Body of pancreas (tissue), 4 donors: ENCODE measurements around the gene USB1. TPM values are rescaled to one million over a fixed set of nuclear protein-coding genes. Genes with fewer than 3 reads are reported as not detected.

Experiments used
- ATAC-seq: fragments of 150-250 bp; one replicate; pipeline ENCODE4 v1.9.1; 2016
- DNase-seq, 4 donors: peaks; one replicate each; pipeline ENCODE4 v3.0.0-alpha.2; 2019
- H3K27ac ChIP-seq, 4 donors: fragments of 200-600 bp; sonication (generic); 1 replicate in 3 of 4; 2 replicates in 1 of 4; pipeline versions ENCODE4 v1.5.1 to v1.6.1; 2016 to 2019; ENCODE audit warnings: mild to moderate bottlenecking in 1 of 4, mixed read lengths in 1 of 4, moderate library complexity in 1 of 4
- H3K27me3 ChIP-seq, 2 donors: fragments of 200-600 bp; sonication (generic); one replicate each; pipeline ENCODE4 v1.6.0; 2016; ENCODE audit warnings: mild to moderate bottlenecking in 1 of 2
- H3K36me3 ChIP-seq, 2 donors: fragments of 200-600 bp; sonication (generic); replicated peaks in 1 of 2; 2 replicates each; pipeline ENCODE4 v1.5.1; 2016; ENCODE audit warnings: low read depth in 2 of 2; ENCODE audit not compliant: insufficient read depth in 1 of 2
- H3K4me1 ChIP-seq: fragments of 200-600 bp; sonication (generic); one replicate; pipeline ENCODE4 v1.6.0; 2016
- H3K4me3 ChIP-seq, 2 donors: fragments of 200-600 bp; sonication (generic); 1 replicate in 1 of 2; 2 replicates in 1 of 2; pipeline ENCODE4 v1.5.1; 2016 to 2019
- H3K9me3 ChIP-seq, 3 donors: fragments of 200-600 bp; sonication (generic); 1 replicate in 2 of 3; 2 replicates in 1 of 3; pipeline ENCODE4 v1.5.1; 2016
- POLR2A ChIP-seq, 3 donors: fragments of 450-650 bp; IDR thresholded peaks; one replicate each; pipeline ENCODE4 v1.6.1; 2016; ENCODE audit warnings: antibody characterized with exemption in 3 of 3, mild to moderate bottlenecking in 2 of 3
- WGBS, 2 donors: methylation state at CpG; one replicate each; pipeline ENCODE4 v1.1.5; 2017; 5-methylcytosine and 5-hydroxymethylcytosine counted together
- intact Hi-C: fragments of 100-400 bp; cut with DNase I; formaldehyde crosslinking; loops from one replicate; pipeline ENCODE4 v1.15.1; 2023
- total RNA-seq, 2 donors: library from RNA; depleted of rRNA; stranded (reverse); fragments of >200 nt; gene quantifications; one replicate each; pipeline ENCODE4 v1.1.0, GENCODE V29; 2016
- TF ChIP-seq, protein P1 (sequence below), 7 experiments: fragments of 450-650 bp in 4 of 7; fragments of 200-600 bp in 3 of 7; sonication (generic) in 3 of 7; IDR thresholded peaks; one replicate each; pipeline ENCODE4 v1.5.1; 2016 to 2019; ENCODE audit warnings: antibody characterized with exemption in 7 of 7

Gene USB1
- total RNA-seq, 2 donors from 2014 or later, result 22.4 to 46.7 TPM

DNA sequence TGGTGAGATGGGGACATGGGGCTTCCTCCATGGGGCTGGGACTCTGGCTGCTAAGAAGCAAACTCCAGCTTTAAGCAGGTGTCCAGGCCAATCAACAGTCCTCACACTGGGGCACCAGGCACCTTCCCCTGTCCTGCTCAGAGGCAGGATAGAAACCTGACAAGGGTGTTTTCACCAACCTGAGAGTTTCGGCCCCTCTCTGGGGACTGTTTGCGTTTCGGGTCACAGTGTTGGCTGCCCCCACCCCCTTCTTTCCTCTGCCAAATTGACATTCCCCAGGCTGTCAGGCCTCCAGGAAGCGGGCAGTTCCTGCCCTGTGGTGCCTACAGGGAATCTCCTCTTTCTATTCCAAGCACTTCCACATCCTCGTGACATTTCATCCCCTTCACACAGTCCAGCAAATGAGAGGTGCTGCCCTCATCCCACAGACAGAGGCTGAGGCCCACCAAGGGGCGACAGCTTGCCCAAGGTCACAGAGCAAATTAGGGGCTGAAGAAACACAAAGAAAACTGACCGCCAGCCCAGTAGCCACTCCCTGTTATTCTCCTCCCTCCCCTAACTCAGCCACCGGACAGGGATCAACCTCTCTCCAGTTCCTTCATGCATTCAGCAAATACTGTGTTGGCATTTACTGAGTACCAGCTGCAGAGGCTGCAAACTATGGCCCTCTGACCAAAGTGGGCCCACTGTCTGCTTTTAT lies 62.3 kb downstream of the USB1 start:
- intact Hi-C loops, result no loop called here
- DNase-seq (peak in 1 of 4 donors; percentile 36), ATAC-seq (peak; percentile 74)
- TF ChIP-seq, protein P1, sequence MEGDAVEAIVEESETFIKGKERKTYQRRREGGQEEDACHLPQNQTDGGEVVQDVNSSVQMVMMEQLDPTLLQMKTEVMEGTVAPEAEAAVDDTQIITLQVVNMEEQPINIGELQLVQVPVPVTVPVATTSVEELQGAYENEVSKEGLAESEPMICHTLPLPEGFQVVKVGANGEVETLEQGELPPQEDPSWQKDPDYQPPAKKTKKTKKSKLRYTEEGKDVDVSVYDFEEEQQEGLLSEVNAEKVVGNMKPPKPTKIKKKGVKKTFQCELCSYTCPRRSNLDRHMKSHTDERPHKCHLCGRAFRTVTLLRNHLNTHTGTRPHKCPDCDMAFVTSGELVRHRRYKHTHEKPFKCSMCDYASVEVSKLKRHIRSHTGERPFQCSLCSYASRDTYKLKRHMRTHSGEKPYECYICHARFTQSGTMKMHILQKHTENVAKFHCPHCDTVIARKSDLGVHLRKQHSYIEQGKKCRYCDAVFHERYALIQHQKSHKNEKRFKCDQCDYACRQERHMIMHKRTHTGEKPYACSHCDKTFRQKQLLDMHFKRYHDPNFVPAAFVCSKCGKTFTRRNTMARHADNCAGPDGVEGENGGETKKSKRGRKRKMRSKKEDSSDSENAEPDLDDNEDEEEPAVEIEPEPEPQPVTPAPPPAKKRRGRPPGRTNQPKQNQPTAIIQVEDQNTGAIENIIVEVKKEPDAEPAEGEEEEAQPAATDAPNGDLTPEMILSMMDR (IDR thresholded peaks at IDR 0.05), result no peak
- TF ChIP-seq POLR2A (IDR thresholded peaks at IDR 0.05), result peak in 2 of 3 donors; percentile 35 to 41
- no peak overlapping the region for H3K4me3 ChIP-seq
- no peaks in the 10 kb centered on the region for H3K36me3 ChIP-seq
- peak overlapping the region in 3 of 4 donors; percentile 51 to 68 (median 64) for H3K27ac ChIP-seq
- 53 to 58% methylated on average over 8 of the region's 8 CpGs for WGBS, 2 donors
- peaks cover 13% of the 10 kb centered on the region for H3K4me1 ChIP-seq
- H3K27me3 ChIP-seq, result no peaks in the 10 kb centered on the region
- H3K9me3 ChIP-seq, result no peaks in the 10 kb centered on the region

DNA sequence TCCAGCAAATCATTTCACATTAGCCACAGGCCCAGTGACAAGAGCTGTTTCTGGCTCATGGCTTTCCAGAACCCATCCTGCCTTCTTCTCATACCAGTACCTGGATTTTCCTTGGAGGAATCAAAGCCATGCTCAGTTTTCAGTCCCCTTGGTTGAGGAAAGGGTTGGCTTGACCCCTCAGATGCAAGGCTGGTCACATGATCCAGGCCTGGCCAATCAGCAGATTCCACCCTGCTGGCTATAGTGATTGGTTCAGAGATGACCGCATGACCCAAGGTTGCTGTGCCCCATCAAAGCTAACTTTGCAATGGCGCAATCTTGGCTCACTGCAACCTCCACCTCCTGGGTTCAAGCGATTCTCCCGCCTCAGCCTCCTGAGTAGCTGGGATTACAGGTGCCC lies 69.4 kb downstream of the USB1 start:
- intact Hi-C loops, result no loop called here
- WGBS, 2 donors, result 98 to 100% methylated on average over 2 to 4 of the region's 4 CpGs

More for the DNA sequence above, 69.4 kb downstream of the USB1 start:
- no peaks in the 10 kb centered on the region for H3K4me1 ChIP-seq
- H3K9me3 ChIP-seq, result no peaks in the 10 kb centered on the region
- H3K4me3 ChIP-seq, result no peak overlapping the region
- no peak for DNase-seq
- TF ChIP-seq, protein P1 (IDR thresholded peaks at IDR 0.05), result no peak
- no peak for TF ChIP-seq POLR2A (IDR thresholded peaks at IDR 0.05)
- no peak overlapping the region for H3K27ac ChIP-seq
- no peak for ATAC-seq
- H3K36me3 ChIP-seq, result no peaks in the 10 kb centered on the region
- no peaks in the 10 kb centered on the region for H3K27me3 ChIP-seq

Other genes starting within 250 kb of the USB1 start
- 100 to 1,000 TPM; 120 to 205 TPM for gene KIFC3, start 198.9 kb upstream of the USB1 start, total RNA-seq
- gene CNGB1, start 30.3 kb upstream of the USB1 start, total RNA-seq, result not detected
- 1 to 10 TPM; 3.3 to 4.7 TPM for gene ZNF319, start 735 bp upstream of the USB1 start, total RNA-seq
- gene MMP15, start 24.3 kb downstream of the USB1 start, total RNA-seq, result 10 to 100 TPM; 22.3 to 35.3 TPM
- gene CFAP20, start 128.0 kb downstream of the USB1 start, total RNA-seq, result 10 to 100 TPM; 11.9 to 33.2 TPM
- 10 to 100 TPM; 27.7 to 30.1 TPM for gene CSNK2A2, start 196.7 kb downstream of the USB1 start, total RNA-seq